HG02623 (cell line): ENCODE measurements around the gene CPAMD8.
"Not testable (repeated sequence)": the region's sequence is repeated elsewhere in the genome, so short reads cannot be mapped to it uniquely, and the experiment has no call there.

Experiments used
- ATAC-seq: cut with Tn5 transposase; IDR thresholded peaks from one replicate; pipeline ENCODE4 v1.9.1; 2021; ENCODE audit warnings: moderate library complexity; ENCODE audit not compliant: unreplicated experiment

Gene CPAMD8

DNA sequence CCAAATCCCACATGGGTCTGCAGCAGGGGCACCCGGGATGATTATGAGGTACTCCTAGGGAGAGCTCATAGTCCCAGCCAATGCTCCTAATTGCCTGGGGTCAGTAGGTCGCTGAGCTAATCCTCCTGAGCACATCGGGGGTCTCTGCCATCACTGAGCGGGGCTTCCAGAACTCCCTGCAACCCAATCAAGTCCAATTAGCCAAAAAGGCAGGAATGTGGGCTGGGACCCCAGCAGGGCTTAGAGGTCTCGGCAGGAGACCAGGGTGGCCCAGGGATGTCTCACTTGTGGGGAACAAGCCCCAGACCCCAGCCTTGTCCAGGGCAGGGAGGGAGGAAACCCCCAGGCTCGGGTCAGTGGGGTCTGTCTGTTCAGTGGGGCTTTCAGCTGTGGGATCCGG is 17.1 kb upstream of the CPAMD8 start:
- no peak for ATAC-seq

DNA sequence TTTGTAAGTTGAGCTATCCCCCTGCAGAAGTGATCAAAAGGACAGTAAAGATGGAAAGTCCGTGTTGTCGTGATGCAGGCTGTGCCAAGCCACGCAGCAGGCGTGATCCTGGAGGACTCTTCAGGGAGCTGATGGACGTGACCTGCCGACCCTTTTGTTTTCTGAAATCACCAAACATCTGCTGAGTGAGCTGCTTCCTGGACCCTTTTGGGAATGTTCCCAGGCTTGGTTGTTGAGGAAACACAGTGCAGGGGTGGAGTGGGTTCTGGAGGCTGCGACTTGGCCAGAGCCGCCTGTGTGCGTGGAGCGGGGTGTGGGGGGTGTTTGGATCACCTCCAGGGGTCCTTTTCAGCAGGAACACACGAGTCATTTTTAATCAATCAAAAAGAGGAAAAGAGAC is 15.4 kb upstream of the CPAMD8 start:
- ATAC-seq: no peak

- no peak for ATAC-seq
These were observed 11.4 kb upstream of the CPAMD8 start for GRCh38 chr19:17037966-17038500.

DNA sequence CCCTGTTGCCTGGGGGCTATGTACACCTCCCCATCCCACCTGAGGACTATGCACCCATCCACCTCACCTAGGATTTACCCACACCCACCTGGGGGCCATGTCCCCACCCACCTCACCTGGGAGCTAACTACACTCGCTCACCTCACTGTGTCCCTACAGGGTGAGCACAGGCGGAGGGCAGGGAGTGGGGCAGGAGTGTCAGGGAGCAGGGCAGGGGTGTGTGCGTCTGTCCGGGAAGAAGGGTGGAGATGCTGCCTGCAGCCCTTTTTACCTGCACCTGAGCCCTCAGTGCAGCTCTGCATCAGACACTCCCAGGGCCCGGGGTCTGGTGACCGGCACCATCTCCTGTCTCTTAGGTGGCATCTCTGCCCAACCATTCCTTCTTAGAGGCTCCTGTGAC is 10.6 kb upstream of the CPAMD8 start:
- no peak for ATAC-seq

GRCh38 chr19:17036640-17037039 is 10.0 kb upstream of the CPAMD8 start:
- no peak for ATAC-seq

- ATAC-seq: no peak
These were observed 9.3 kb upstream of the CPAMD8 start for GRCh38 chr19:17035842-17036424.

- ATAC-seq: no peak
These were observed 5.1 kb upstream of the CPAMD8 start for GRCh38 chr19:17031741-17032140.

DNA sequence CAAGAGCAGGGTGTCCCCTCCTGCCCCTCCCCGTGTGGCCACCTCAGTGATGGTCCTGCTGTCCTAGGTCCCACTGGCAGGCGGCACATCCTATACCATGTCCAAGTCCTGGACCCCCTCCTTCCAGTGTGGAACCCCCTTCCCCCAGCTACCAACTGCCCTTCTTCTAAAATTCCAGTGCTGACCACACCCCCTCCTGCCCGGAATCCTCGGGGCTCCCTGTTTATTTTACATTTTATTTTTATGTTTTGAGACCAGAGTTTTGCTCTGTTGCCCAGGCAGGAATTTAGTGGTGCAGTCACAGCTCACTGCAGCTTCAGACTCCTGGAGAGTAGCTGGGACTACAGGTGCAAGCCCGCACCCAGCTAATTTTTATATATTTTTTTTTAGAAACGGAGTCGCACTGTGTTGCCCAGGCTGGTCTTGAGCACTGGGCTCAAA is 945 bp upstream of the CPAMD8 start:
- no peak for ATAC-seq

DNA sequence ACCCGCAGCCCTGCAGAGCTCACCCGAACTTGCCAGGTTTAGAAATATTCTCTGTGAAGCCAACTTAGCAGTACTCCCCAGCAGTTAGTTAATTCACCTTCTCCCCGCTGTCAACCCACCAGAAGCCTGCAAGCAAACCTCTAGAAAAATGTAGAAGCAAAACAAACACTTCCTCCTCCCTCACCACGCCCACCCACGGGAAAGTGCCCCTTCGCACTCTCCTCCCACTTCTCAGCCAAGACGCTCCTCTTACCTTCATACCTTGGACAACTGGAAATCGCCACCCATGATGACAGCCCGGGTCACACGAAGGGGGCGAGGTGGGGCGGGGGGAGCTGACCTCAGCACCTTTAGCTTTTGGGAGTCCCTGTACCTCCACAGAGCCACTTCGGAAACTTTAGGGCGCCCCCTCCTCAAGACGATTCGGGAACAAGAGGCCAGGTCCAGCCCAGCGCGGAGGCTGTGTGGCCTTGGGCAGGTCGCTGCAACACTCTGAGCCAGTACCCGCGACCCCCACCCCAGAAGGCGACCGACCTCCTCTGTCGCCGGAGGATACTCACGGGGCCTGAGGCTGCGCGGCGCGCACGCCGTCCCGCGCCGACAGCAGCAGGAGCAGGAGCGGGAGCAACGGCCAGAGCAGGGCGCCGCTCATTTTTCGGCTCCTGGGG is 485 bp downstream of the CPAMD8 start:
- ATAC-seq: no peak

- ATAC-seq: no peak
These were observed 1.2 kb downstream of the CPAMD8 start for GRCh38 chr19:17025361-17025760.

GRCh38 chr19:17024941-17025340 is 1.7 kb downstream of the CPAMD8 start:
- ATAC-seq: not testable (repeated sequence)

GRCh38 chr19:17023805-17024204 is 2.8 kb downstream of the CPAMD8 start:
- ATAC-seq: no peak

DNA sequence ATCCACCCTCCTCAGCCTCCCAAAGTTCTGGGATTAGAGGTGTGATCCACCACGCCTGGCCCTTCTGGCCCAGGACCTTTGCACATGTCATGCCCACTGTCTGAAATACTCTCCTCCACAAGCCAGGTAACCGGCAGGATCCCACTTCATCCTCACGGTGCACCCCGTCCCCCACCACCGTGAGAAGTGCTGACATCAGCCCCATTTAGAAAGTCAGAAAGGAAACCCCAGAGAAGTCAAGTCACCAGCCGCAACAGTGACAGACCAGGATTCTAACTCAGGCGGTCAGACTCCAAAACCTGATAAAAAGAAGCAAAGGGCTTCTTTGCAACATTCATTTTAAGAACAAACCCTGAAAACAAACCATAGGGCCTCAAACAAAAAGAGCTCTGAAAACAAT is 3.9 kb downstream of the CPAMD8 start:
- ATAC-seq: no peak

DNA sequence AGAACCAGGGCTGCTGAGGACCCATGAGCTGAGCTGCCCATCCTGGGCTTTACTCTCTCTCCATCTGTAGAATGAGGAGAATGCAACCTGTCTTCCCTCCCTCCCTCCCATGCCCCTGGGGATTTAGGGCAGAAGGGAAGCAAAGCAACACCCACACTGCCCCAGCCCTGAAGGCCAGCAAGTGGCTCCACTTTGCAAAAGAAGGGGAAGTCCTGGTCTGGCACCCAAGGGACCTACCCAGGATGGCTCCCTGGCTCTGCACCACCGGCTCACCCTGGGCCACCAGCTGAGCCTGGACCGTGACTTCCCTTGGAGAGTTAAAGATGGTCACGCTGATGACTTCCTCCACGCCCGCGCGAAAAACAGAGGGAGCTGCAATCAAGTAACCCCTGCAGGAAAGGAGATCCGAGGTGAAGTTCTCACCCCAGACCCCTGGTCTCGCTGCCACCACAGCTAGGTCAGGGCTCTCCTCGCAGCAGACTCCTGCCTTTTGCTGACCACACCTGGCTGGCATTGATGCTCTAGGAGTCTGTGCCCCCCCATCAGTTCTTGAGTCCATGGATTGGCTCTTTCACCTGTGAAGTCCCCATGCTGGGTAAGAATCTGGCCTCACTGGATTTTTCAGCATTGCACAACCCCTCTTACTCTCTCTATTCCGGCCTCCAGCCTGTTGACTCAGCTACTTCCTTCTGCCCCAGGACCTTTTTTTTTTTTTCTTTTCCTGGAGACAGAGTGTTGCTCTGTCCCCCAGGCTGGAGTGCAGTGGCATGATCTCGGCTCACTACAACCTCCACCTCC is 4.6 kb downstream of the CPAMD8 start:
- ATAC-seq: no peak

- ATAC-seq: no peak
These were observed 5.3 kb downstream of the CPAMD8 start for GRCh38 chr19:17021328-17021727.

- ATAC-seq: no peak
These were observed 5.8 kb downstream of the CPAMD8 start for GRCh38 chr19:17020823-17021222.

GRCh38 chr19:17020385-17020784 is 6.2 kb downstream of the CPAMD8 start:
- no peak for ATAC-seq

GRCh38 chr19:17014212-17014861 is 12.3 kb downstream of the CPAMD8 start:
- ATAC-seq: not testable (repeated sequence)

GRCh38 chr19:17011485-17011884 is 15.1 kb downstream of the CPAMD8 start:
- ATAC-seq: no peak

GRCh38 chr19:17006579-17006978 is 20.0 kb downstream of the CPAMD8 start:
- no peak for ATAC-seq

- ATAC-seq: no peak
These were observed 21.6 kb downstream of the CPAMD8 start for GRCh38 chr19:17005000-17005399.
